ENCODE measurements around the gene IGSF5.

DNA sequence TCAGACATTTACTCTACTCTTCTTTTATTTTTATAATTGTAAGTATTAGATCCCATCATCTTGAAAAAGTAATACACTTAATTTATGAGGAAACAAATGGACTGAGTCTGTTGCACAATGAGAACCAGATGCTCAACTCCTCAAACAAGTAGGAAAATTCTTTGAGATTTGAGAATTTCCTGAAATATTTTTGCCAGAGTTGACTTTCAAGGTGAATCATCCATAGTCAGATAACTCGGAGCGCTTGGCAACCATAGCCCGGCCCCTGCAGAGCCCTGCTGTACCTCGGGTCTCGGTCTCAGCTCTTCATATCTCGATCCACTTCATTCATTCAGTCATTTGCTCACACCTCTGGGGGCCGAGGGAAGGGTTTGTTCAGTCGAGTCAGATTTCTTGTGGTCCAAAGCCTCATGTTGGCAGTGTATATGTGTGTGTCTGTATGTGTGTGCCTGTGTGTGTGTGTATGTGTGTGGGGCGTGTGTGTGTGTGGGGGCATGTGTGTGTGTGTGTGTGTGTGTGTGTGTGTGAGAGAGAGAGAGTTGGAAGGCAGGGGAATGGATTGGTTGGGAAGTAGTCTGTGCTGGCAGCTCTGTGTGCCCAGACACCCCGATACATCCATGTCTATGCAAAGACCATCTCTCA is 104.2 kb downstream of the IGSF5 start:
- TF ChIP-seq, protein P1, sequence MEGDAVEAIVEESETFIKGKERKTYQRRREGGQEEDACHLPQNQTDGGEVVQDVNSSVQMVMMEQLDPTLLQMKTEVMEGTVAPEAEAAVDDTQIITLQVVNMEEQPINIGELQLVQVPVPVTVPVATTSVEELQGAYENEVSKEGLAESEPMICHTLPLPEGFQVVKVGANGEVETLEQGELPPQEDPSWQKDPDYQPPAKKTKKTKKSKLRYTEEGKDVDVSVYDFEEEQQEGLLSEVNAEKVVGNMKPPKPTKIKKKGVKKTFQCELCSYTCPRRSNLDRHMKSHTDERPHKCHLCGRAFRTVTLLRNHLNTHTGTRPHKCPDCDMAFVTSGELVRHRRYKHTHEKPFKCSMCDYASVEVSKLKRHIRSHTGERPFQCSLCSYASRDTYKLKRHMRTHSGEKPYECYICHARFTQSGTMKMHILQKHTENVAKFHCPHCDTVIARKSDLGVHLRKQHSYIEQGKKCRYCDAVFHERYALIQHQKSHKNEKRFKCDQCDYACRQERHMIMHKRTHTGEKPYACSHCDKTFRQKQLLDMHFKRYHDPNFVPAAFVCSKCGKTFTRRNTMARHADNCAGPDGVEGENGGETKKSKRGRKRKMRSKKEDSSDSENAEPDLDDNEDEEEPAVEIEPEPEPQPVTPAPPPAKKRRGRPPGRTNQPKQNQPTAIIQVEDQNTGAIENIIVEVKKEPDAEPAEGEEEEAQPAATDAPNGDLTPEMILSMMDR (IDR thresholded peaks at IDR 0.05; ENCODE audit: low read depth, low read length), result no peak
- no peak for TF ChIP-seq POLR2A (IDR thresholded peaks at IDR 0.05; ENCODE audit: extremely low read depth, insufficient read length)
